Activated naive CD4-positive, alpha-beta T cell treated with anti-CD3 and anti-CD28 coated beads, Interleukin-2, amount 50 U/mL, for 16 hours (primary cell): Measurements from ENCODE around the gene CD4.
"Not testable (repeated sequence)": the region's sequence is repeated elsewhere in the genome, so short reads cannot be mapped to it uniquely, and the experiment has no call there.

Source experiments
- DNase-seq: peaks from one replicate; pipeline ENCODE4 v3.0.0-alpha.2; 2020

The CD4 gene

DNA sequence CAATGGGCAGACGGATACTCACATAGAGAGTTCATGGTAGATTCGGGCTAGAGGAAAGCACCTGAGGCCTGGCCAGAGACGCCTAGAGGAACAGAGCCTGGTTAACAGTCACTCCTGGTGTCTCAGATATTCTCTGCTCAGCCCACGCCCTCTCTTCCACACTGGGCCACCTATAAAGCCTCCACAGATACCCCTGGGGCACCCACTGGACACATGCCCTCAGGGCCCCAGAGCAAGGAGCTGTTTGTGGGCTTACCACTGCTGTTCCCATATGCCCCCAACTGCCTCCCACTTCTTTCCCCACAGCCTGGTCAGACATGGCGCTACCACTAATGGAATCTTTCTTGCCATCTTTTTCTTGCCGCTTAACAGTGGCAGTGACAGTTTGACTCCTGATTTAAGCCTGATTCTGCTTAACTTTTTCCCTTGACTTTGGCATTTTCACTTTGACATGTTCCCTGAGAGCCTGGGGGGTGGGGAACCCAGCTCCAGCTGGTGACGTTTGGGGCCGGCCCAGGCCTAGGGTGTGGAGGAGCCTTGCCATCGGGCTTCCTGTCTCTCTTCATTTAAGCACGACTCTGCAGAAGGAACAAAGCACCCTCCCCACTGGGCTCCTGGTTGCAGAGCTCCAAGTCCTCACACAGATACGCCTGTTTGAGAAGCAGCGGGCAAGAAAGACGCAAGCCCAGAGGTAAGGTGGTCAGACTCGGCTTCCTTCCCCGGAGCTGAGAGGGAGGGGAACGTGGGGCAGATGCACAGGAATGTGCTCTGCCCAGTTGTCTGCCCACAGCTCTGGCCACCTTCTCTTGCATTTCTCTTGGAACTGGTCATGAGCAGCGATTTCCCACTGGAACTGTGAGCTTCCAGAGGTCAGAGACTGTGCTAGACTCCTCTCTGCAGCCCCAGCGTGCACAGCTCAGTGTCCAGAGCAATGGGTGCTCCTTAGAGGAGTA is at the start of gene CD4:
Gene CD4 (plus strand): TSS at position 557 of the 953 bp plus-strand sequence. CDS start 10,611 bp downstream, outside the sequence.
- peak; percentile 71 for DNase-seq

- not testable (repeated sequence) for DNase-seq
Measured at GRCh38 chr12:6742080-6742479, 47.2 kb upstream of the CD4 start.

DNA sequence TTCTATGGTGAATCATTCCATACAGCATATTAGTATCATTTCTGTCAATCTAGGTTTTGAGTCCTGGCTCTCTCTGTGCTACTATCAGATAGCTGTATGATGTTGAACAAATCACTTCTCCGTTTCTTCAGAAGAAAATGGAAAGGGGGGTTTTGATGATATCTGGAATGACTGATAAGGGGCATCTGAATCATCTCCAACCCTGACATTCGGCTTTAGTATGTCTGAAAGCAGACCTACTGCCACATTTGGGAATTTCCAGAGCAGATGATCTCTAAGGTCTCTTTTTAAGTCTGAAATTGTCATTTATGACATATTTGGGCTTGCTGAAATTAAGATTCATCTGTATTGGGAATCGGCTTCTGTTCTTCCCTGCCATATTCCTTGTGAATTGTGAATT is 46.5 kb upstream of the CD4 start:
- no peak for DNase-seq

- DNase-seq = not testable (repeated sequence)
Measured at GRCh38 chr12:6743300-6743699, 46.0 kb upstream of the CD4 start.

DNA sequence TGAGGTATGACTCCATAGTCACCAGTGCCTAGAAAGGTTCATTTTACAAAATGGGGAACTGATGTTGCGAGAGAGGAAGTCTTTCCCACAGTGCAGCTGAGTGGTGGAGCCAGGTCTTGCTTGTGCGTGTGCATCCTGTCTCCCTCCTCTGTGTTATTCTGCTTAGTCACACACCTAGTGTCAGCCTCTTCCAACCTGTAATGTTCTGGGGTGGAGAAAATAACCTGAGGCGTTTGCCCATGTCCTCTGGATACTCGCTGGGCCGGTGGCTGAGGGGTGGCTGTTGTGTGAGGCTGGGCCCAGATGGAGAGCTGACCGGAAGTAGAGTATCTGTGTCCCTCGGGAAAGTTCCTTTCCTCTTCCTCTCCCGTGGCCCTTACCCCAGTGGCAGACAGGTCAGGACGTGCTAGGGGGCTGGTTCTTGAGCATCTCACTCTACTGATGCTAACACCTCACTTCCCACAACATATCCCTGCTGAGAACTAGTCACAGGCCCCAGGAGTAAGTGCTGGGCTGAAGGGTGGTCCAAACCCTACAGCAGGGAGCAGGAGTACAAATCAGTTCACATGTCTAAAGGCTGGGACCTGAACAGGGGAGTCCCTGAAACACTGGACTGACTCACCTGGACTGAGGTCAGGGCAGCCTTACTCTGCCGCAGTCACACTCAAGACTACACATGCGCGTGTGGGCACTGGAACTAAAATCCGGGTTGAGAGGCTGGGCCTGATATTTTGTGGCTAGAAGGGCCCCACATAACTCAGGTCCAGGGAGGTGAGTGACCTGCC is 43.4 kb upstream of the CD4 start:
- DNase-seq = no peak

GRCh38 chr12:6747216-6747615 is 42.1 kb upstream of the CD4 start:
- no peak for DNase-seq

DNA sequence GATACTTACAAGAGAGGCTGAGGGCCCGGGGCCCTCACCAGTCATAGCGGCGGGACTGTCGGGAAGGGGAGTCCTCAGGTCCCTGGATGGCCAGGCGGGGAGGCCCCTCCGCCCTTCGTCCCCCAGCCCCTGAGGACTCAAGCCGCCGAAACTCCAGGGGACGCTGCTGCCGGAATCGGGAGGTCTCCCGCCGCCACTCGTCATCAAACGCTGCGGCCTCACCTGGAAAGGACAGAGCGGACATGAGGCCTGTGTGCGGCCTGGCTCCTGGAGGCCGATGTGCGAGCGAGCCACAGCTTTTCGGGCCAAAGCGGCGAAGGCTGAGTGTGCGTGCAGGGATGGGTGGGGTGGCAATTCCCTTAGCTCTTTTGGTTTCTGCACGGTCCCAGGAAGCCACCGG is 40.6 kb upstream of the CD4 start:
- no peak for DNase-seq

DNA sequence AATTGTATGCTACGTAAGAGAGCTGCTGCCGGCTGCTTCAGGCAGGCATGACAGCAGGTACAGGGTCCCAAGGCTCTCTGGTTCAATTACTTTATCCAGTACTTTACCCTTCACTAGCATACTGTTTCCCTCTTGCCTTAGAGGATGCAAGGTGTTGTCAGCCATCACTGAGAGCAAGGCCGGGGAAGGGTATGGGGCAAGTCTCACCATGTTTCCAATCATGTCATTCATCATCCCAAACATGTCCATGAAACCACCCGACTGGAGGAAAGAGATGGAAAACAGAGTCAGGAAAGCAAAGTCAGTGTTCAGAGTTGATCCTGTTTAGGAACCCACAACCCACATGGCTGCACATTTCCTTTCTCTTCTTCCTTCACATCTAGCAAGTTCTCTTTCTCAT is 38.8 kb upstream of the CD4 start:
- no peak for DNase-seq

DNA sequence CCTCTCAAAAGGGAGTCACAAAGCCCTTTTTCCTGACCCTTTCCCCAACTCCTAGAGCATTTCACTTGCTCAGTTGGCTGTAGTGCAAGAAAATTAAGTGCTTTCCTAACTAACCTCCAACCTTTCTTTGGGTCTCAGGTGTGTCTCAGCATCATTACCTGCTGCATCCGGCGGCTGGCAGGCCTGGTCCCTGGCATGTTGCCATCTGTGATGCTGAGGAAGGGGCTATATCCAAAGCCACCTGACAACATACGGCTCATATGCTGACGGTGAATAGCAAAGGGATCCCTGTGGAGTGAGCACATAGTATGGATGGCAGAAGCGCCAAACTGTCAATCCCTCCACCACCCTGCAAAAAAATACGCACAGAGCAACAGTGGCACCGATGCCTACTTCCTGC is 37.6 kb upstream of the CD4 start:
- DNase-seq = no peak

- DNase-seq = peak; percentile 42
Measured at GRCh38 chr12:6752167-6752920, 37.0 kb upstream of the CD4 start.

GRCh38 chr12:6752921-6753771 is 36.2 kb upstream of the CD4 start, which contains the start of gene MLF2:
MLF2 (minus strand) TSS chr12:6753141; CDS start chr12:6752334, 807 bp downstream.
- peak; percentile 97 for DNase-seq

DNA sequence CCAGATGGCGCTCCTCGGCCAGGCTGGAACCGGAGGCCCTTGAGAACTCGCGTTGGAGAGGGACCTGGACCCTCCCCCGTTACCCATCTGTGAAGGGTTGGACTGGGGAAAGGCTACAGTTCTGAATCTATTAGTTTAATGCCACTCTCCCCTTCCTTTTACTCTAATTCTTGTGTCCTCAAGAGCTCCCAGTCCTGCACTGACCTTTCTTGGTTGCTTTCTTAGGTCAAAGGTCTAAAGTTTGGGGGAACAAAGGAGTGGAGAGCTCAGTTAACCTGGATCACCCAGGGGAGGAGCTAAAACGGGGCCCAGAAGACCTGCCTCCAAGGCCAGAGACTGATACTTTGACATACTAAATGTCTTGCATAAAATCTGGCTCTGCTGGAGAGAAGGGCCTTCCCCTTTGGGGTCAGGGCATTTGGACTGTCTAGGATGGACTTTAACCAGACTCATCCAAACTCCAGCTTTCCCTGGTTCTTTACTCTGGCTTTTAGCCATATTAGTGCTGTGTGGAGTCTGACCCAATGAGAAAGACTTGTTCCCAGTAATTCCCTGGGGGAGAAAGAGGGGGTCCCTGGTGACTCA is 35.5 kb upstream of the CD4 start:
- DNase-seq = no peak

GRCh38 chr12:6754411-6754810 is 34.9 kb upstream of the CD4 start:
- DNase-seq = no peak

- DNase-seq = no peak
Measured at GRCh38 chr12:6757028-6757690, 32.2 kb upstream of the CD4 start.

- DNase-seq = no peak
Measured at GRCh38 chr12:6758506-6759095, 30.7 kb upstream of the CD4 start.

DNA sequence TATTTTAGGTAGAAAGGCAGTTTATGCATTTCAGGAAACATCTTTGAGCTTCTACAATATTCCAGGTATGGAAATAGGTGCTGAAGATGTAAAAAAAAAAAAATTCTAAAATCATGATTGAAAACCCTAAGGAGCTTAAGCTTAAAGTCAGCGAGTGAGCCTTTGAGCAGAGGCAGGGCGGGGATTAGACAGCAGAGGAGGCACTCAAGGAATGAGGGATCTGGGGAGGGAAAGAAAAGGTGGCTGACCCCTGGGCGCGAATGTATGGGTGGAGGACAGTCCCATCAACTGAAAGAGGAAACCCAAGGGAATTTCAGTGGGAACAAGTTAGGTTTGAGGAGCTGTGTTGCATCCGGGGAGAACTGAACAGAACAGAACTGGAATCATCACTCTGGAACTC is 29.6 kb upstream of the CD4 start:
- no peak for DNase-seq

GRCh38 chr12:6763380-6763779 is 25.9 kb upstream of the CD4 start:
- no peak for DNase-seq

GRCh38 chr12:6764011-6764828 is 25.1 kb upstream of the CD4 start:
- peak; percentile 42 for DNase-seq

DNA sequence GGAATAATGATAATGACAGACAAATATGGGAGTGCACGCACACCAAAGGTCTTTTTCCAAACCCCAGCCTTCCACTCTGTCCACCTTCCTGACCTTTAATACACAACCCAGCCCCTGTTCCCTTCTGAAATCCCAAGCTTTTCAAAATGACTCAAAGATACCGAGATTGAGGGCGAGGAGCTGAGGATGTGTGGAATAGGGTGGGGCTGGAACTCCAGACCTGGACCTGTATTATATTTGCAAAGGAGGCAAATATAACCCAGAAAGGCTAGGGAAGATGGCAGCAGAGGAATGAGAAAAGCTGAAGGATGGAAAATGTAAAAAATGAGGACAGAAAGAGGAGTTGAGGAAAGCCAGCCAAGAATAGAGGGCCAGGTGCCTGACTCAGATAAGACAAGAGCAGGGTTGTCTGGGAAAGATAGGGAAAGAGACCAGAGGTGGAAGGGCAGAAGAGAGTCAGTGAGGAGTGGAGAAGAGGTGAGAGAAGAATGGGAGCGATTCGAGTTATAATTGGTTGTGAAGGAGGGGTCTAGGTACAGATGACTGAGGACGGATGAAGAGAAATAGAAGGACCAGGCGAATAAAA is 24.2 kb upstream of the CD4 start:
- no peak for DNase-seq
